Mucosa of descending colon (tissue), 3 donors: ENCODE measurements around the gene OGFOD2. TPM values are rescaled to one million over a fixed set of nuclear protein-coding genes. Genes with fewer than 3 reads are reported as not detected.

ENCODE experiments used
- ATAC-seq: fragments of 200-7000 bp; cut with Tn5 transposase; one replicate; pipeline ENCODE4 v1.9.1; 2020; ENCODE audit warnings: mild to moderate bottlenecking, moderate library complexity
- DNase-seq, 3 donors: peaks; one replicate each; pipeline ENCODE4 v3.0.0-alpha.2; 2020
- H3K36me3 ChIP-seq: fragments of 200-600 bp; one replicate; pipeline ENCODE4 v1.8.0; 2021; ENCODE audit warnings: low read depth, mild to moderate bottlenecking
- H3K4me1 ChIP-seq: fragments of 200-600 bp; one replicate; pipeline ENCODE4 v1.8.0; 2021; ENCODE audit warnings: low read depth, mild to moderate bottlenecking
- H3K4me3 ChIP-seq: fragments of 200-600 bp; one replicate; pipeline ENCODE4 v1.8.0; 2021; ENCODE audit warnings: mild to moderate bottlenecking
- H3K9me3 ChIP-seq: fragments of 200-600 bp; one replicate; pipeline ENCODE4 v1.8.0; 2021; ENCODE audit warnings: mild to moderate bottlenecking
- intact Hi-C, 2 donors: fragments of 100-400 bp; cut with DNase I in 1 of 2; cut with micrococcal nuclease in 1 of 2; formaldehyde crosslinking; loops; one replicate each; pipeline versions ENCODE4 v1.11.0 to v1.11.1; 2022; cut with DNase I, micrococcal nuclease
- total RNA-seq, 3 donors: library from RNA; stranded (reverse); fragmentation: NEBNext Ultra II Directional in 2 of 3; extraction: Animal tissue kit (Norgen Biotek cat#: 25700) in 2 of 3; gene quantifications; one replicate each; pipeline versions ENCODE4 v1.2.1 to v1.2.4, GENCODE V29; 2021 to 2023
- TF ChIP-seq, protein P1 (sequence below): fragments of 200-600 bp; IDR thresholded peaks from one replicate; pipeline ENCODE4 v1.8.0; 2022; ENCODE audit warnings: antibody characterized with exemption, mild to moderate bottlenecking
- donor health status: DM: no; HTN: no; CAD: no; lungs with moderate emphysema.
- donor health status: DM: no; HTN: no; CAD: no.
- donor health status: DM: no; HTN: yes; CAD: no.

OGFOD2 gene
- total RNA-seq, 3 donors from 2014 or later: 17.0 to 25.0 (median 23.7) TPM

DNA sequence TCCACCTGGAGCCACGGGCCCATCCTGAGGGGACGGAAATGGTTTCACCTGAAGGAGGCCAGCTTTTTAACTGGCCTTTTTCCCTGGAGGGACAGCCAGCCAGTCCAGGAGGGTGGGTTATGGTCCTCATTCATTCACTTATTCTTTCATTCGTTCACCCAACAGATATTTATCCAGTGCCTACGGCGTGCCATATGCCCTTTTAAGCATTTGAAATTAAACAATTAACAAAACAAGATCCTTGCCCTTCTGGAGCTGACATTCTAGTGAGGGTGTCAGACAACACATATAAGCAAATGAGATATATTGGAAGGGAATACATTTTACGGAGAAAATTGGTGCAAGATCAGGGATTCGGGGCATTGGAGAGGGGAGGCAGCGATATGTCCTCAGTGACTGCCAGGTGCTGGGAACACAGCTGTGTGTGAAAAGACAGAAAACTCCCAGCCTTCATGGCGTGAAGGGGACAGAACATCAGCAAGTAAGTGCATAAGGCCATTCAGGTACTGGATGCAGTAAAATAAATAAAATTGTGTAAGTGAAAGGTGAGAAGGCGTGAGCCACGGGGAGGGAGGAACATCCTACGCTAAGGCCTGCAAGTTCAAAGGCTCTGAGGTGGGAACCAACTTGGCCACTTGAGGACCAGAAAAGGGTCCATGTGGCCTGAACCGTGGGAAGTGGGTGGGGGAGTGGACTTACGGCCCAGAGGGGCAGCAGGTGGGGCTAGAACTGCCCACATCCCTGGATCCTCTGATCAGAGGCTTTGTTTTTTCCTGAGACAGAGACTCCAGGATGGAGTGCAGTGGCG is 8.1 kb upstream of the OGFOD2 start:
- intact Hi-C loops: no loop called here
- H3K4me1 ChIP-seq: peaks cover 30% of the 10 kb centered on the region
- TF ChIP-seq, protein P1, sequence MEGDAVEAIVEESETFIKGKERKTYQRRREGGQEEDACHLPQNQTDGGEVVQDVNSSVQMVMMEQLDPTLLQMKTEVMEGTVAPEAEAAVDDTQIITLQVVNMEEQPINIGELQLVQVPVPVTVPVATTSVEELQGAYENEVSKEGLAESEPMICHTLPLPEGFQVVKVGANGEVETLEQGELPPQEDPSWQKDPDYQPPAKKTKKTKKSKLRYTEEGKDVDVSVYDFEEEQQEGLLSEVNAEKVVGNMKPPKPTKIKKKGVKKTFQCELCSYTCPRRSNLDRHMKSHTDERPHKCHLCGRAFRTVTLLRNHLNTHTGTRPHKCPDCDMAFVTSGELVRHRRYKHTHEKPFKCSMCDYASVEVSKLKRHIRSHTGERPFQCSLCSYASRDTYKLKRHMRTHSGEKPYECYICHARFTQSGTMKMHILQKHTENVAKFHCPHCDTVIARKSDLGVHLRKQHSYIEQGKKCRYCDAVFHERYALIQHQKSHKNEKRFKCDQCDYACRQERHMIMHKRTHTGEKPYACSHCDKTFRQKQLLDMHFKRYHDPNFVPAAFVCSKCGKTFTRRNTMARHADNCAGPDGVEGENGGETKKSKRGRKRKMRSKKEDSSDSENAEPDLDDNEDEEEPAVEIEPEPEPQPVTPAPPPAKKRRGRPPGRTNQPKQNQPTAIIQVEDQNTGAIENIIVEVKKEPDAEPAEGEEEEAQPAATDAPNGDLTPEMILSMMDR: no peak
- ATAC-seq: no peak
- no peaks in the 10 kb centered on the region for H3K36me3 ChIP-seq
- no peaks in the 10 kb centered on the region for H3K9me3 ChIP-seq
- peak in 1 of 3 donors; percentile 47 for DNase-seq
- H3K4me3 ChIP-seq: no peak overlapping the region

DNA sequence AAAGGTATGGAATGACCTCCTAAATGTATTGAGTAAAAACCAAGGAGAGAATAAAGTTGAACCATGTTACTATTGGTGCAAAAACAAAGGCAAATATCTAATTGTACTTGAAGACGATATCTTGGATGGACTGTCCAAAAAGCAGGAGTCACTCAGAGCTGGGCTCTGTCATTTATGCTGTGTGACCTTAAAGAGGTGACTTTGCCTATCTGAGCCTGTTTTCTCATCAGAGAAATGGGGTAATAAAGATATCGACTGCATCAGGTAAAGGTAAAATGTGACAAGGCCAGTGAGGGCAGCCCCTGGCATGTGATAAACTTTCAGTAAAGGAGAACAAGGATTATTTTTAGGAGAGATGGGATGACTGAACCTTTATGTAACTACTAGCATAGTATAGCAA is 6.9 kb upstream of the OGFOD2 start:
- intact Hi-C loops: no loop called here
- Histone ChIP-seq H3K4me1 (peaks cover 21% of the 10 kb centered on the region), H3K36me3 (no peaks in the 10 kb centered on the region), H3K4me3 (no peak overlapping the region), H3K9me3 (no peaks in the 10 kb centered on the region)
- DNase-seq: no peak
- TF ChIP-seq, protein P1: no peak
- ATAC-seq: no peak

DNA sequence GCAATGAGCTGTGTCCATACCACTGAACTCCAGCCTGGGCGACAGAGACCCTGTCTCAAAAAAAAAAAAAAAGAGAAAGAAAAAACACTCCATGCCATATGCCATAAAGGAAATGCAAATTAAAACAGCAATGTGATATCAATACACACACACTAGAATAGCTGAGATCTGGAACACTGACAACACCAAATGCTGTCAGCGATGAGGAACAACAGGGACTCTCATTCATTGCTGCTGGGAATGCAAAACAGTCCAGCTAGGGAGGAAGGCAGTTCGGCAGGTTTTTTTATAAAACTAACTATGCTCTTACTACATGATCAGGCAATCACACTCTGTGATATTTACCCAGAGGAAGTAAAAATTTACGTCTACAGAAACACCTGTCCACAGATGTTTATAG is 5.4 kb upstream of the OGFOD2 start:
- H3K36me3 ChIP-seq: no peaks in the 10 kb centered on the region
- no peaks in the 10 kb centered on the region for H3K9me3 ChIP-seq
- TF ChIP-seq, protein P1: no peak
- intact Hi-C loops: no loop called here
- peak; percentile 0 for ATAC-seq
- no peak for DNase-seq
- H3K4me1 ChIP-seq: peaks cover 25% of the 10 kb centered on the region
- H3K4me3 ChIP-seq: no peak overlapping the region

DNA sequence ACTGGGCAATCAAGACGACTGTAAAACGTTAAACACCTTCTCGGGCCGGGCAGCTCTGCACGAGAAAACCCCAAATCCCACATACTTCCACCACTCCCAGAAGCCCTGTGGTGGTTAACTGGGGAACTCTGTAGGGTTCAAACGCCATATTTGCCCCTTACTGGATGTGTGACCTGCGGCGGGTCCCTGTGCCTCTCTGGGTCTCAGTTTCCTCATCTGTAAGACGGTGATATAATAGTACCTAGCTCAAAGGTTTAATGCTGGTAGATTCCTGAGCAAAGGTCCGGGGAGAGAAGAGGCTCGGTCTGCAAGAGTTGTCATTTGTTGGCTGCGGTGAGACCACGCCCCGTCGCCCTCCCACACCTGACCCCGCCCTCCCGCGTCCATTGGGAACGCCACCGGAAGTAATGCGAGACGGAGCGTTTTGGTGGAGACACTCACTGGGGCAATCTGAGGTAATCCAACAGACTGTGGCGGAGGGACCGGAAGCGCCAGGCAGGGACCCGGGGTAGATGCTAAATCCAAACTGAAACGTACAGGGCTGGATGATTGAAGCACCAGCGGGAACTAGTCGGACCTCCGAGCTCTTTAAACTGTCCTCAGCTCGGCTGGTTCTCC is 661 bp upstream of the OGFOD2 start:
- Histone ChIP-seq H3K9me3 (no peaks in the 10 kb centered on the region), H3K36me3 (no peaks in the 10 kb centered on the region), H3K4me3 (peak overlapping the region; percentile 90), H3K4me1 (peaks cover 29% of the 10 kb centered on the region)
- intact Hi-C loops: no loop called here
- ATAC-seq (peak; percentile 94), DNase-seq (peak; percentile 99 to 100 (median 99))
- TF ChIP-seq, protein P1: no peak

DNA sequence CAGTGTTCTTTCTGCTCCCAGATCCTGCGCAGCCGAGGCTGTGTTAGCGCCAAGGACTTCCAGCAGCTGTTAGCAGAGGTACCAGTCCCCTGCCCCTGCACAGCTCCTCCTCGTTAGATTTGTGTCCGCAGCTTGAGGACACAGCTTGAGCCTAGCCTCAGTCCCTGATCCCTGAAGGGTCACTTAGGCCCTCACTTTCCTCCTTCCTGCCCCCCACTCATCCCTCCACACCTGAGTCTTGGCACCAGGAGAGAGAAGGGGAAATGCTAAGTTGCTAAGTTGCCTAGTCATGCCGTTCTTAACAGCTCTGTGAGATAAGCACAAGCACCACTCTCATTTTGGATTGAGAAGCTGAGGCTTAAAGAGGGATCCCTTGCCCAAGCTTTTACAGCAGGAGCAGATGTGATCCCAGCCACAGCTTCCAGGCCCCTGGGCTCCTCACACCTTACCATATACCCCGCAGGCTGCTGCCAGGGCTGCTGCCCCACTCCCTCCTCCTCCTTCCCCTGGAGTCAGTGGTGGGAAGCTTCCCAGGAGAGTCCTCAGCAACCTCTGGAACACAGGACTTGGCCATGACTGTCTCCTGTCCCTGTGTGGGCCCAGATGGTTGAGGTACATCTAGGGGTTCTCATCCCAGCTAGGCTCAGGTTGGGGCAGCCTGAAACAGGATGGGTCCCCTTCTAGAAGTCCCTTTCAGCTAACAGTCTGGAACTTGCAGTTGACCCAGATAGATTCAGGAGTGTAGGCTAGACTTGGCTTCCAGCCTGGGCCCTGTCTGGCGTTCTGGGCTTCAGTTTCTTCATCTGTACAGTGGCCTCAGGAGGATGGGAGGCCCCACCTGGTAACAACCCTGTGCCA is 975 bp downstream of the OGFOD2 start:
- Histone ChIP-seq H3K4me3 (peak overlapping the region; percentile 90), H3K9me3 (no peaks in the 10 kb centered on the region), H3K36me3 (no peaks in the 10 kb centered on the region), H3K4me1 (peaks cover 28% of the 10 kb centered on the region)
- no peak for DNase-seq
- TF ChIP-seq, protein P1: no peak
- ATAC-seq: no peak
- intact Hi-C loops: no loop called here
